KG1 (cell line): Measurements from ENCODE around the gene KMT5B.
A peak's percentile ranks its signal among the peaks of the same experiment; 100 is the strongest.

Source experiments
- DNase-seq: peaks from one replicate; lab custom pipeline; 2025; lab: John Stamatoyannopoulos, UW

Gene KMT5B

GRCh38 chr11:68143310-68143689, 69.8 kb downstream of the KMT5B start:
- no peak for DNase-seq

- no peak for DNase-seq
These were observed 70.4 kb downstream of the KMT5B start for GRCh38 chr11:68142441-68143309.

- DNase-seq = peak; percentile 78
These were observed 71.1 kb downstream of the KMT5B start for GRCh38 chr11:68142028-68142412.

- no peak for DNase-seq
These were observed 71.7 kb downstream of the KMT5B start for GRCh38 chr11:68141246-68142027.

- no peak for DNase-seq
These were observed 72.4 kb downstream of the KMT5B start for GRCh38 chr11:68140496-68141245.

GRCh38 chr11:68138237-68138636, 74.9 kb downstream of the KMT5B start:
- DNase-seq = no peak

GRCh38 chr11:68137833-68138232, 75.3 kb downstream of the KMT5B start:
- DNase-seq = no peak

GRCh38 chr11:68136866-68137265, 76.2 kb downstream of the KMT5B start:
- no peak for DNase-seq

- DNase-seq = no peak
These were observed 77.9 kb downstream of the KMT5B start for GRCh38 chr11:68135161-68135560.

GRCh38 chr11:68133761-68134160, 79.3 kb downstream of the KMT5B start:
- no peak for DNase-seq

- no peak for DNase-seq
These were observed 83.0 kb downstream of the KMT5B start for GRCh38 chr11:68130121-68130520.

GRCh38 chr11:68128682-68129327, 84.3 kb downstream of the KMT5B start:
- DNase-seq = no peak

GRCh38 chr11:68127714-68128681, 85.1 kb downstream of the KMT5B start:
- DNase-seq = no peak

- DNase-seq = no peak
These were observed 87.9 kb downstream of the KMT5B start for GRCh38 chr11:68125164-68125563.

- DNase-seq = no peak
These were observed 90.1 kb downstream of the KMT5B start for GRCh38 chr11:68122936-68123539.

GRCh38 chr11:68121067-68121899, 91.8 kb downstream of the KMT5B start, which contains the start of gene CHKA:
Gene CHKA, minus strand, starts transcription at chr11:68121388. Its CDS starts 211 bp downstream, at chr11:68121177.
- DNase-seq = peak; percentile 92

- no peak for DNase-seq
These were observed 92.6 kb downstream of the KMT5B start for GRCh38 chr11:68120273-68121066.

- DNase-seq = peak; percentile 65
These were observed 94.2 kb downstream of the KMT5B start for GRCh38 chr11:68118706-68119448.
